HG02981 (cell line): ENCODE data around the gene IQCN.

Experiments used
- ATAC-seq: cut with Tn5 transposase; IDR thresholded peaks from one replicate; pipeline ENCODE4 v1.9.1; 2021; ENCODE audit warnings: mild to moderate bottlenecking, moderate library complexity; ENCODE audit not compliant: unreplicated experiment

The IQCN gene

DNA sequence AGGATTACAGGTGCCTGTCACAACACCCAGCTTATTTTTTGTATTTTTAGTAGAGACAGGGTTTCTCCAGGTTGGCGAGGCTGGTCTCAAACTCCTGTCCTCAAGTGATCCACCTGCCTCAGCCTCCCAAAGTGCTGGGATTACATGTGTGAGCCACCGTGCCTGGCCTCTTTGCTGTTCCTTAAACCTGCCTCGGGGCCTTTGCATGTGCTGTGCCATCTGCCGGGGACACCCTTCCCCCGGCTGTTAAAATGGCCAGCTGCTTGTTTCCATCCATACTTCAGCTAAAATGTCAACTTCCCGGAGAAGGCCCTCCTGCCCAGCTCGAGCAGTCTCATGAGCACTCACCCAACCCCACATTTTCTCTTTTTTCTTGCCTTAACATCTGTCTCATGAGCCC, 29.0 kb downstream of the IQCN start:
- no peak for ATAC-seq

- ATAC-seq, result no peak
Measured at GRCh38 chr19:18239303-18239702, 34.9 kb downstream of the IQCN start.

GRCh38 chr19:18234194-18234593, 40.1 kb downstream of the IQCN start:
- ATAC-seq, result no peak

DNA sequence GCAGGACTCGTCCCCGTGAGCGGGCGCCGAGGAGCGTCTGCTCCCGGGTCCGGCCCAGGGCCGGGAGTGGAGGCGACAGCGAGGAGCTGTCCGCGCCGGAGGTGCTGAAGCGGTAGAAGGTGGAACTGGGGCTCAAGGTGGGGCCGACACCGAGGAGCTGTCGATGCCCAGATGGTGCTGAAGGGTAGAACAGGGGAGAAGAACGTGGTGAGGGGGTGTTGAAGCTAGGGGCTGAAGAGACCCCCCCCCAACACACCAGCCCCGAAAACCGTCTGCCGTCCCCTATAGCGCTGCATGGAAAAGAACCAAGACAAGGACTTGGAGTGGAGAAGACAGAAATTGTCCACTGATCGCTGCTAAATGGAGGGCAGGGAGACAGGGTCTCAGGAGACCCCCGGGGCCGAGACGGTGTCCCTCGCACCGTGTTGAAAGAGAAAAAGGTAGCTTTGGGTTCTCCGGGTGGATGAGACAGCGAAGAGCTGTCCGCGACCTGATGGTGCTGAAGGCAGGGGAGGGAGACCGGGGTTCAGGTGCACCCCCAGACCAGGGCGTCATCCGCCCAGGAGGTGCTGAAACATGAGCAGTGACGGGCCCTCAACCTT, 40.9 kb downstream of the IQCN start:
- no peak for ATAC-seq

DNA sequence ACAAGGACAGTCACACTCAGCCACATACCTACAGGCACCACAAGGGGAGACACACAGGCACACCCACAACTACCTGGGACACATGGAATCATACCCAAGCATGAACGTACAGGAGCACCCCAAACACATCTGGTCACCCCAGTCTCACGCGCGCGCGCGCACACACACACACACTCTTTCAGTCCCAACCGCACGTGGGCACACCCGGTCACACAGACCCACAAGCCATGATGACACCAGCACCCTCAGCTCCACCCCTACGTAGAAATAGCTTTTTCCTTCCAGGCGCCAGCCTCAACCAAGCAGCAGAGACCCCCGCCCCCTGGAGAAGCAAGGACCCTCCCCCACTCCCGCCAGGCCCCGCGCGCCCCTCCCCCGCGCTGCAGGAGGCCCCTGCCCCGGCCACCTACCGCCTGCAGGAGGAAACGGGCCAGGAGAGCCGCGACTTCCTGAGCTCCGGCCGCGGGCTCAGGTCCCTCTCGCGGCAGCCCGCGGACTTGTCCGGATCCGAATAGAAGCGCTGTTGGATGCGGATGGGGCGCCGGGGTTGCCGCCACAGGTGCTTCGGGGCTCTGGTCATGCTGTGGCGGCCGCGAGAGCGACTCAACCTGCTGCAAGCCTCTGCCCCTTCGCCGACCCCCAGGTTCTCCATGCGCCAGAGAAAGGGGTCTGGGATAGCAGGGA, 41.6 kb downstream of the IQCN start:
- ATAC-seq, result no peak

GRCh38 chr19:18231775-18232174, 42.5 kb downstream of the IQCN start:
- ATAC-seq, result no peak

DNA sequence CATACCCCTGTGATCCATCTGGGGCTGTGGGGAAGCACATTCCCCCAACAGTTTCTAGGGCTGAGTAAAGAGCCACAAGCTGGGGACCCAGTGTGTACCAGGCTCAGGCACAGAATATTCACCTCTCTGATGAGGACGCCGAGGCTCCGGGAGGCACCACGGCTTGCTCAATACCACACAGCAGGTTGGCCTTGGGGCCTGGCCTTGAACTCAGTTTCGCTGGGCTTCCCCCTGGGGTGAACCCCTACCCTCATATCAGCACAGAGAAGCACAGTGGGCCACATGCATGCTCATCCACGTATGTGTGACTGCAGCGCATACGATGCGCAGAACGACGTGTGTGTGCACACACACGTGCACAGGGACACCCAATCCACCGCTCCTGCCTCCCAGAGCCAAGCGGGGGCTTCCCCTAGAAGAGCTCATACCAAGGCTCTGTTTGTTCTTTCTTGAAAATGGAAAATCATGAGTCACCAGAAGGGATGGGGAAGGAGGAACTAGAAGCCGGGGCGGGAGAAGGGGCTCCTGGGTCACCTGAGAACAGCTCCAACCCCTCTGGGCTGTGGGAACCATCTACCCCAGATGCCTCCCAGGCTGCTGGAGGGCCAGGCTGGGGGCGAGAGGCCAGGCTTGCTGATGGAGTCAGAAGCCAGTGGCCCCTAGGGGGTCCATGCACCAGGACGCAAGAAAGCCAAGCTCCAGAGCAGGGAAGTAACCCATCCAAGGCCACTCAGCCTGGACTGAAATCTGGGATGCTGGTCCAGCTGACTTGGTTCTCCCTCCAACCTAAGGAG, 43.1 kb downstream of the IQCN start:
- ATAC-seq, result no peak

- ATAC-seq, result no peak
Measured at GRCh38 chr19:18229915-18230314, 44.3 kb downstream of the IQCN start.

GRCh38 chr19:18229474-18229873, 44.8 kb downstream of the IQCN start:
- no peak for ATAC-seq

- no peak for ATAC-seq
Measured at GRCh38 chr19:18227781-18228271, 46.4 kb downstream of the IQCN start.

DNA sequence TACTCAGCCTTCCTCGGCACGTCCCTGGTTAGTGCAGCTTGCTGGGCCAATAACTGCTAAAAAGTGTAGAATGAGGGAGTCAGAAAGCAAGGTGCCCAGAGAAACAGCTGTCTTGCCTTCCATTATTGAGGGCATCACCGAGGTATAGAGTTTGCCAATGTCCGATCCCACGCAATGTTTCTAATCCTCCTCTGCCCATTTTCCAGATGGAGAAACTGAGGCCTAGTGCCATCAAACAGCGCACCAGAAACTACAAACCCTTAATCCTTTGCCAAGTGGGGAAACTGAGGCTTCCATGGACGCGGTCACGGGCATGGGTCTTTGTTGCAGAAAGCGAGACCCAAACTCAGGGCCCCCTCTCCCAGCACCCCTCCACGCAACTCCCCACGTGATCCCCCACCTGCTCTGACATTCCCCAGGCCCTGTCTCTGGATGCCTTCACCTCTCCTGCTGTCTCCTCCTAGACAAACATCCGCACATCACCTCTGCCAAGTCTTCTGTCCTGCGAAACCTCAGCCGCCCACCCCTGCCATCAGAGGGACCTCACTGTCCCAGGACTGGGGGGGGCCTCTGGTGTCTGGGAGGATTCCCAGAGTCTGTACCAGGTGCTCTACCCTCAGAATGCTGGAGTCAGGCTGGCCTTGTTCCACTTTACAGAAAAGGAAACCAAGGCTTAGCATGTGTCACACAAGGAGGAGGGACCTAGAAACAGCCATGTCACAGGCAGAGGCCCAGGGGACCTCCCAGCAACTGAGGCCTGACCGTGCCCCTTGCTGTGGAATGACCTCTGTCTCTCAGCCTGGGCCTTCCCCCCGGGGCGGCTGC, 47.1 kb downstream of the IQCN start:
- ATAC-seq, result no peak

GRCh38 chr19:18225702-18226468, 48.4 kb downstream of the IQCN start, which contains the start of gene PDE4C:
TSS of gene PDE4C (minus strand) at chr19:18226438. CDS start at chr19:18226415, 23 bp downstream.
- no peak for ATAC-seq

- no peak for ATAC-seq
Measured at GRCh38 chr19:18225355-18225701, 48.9 kb downstream of the IQCN start.

- ATAC-seq, result peak; percentile 87
Measured at GRCh38 chr19:18224525-18225354, 49.5 kb downstream of the IQCN start.

DNA sequence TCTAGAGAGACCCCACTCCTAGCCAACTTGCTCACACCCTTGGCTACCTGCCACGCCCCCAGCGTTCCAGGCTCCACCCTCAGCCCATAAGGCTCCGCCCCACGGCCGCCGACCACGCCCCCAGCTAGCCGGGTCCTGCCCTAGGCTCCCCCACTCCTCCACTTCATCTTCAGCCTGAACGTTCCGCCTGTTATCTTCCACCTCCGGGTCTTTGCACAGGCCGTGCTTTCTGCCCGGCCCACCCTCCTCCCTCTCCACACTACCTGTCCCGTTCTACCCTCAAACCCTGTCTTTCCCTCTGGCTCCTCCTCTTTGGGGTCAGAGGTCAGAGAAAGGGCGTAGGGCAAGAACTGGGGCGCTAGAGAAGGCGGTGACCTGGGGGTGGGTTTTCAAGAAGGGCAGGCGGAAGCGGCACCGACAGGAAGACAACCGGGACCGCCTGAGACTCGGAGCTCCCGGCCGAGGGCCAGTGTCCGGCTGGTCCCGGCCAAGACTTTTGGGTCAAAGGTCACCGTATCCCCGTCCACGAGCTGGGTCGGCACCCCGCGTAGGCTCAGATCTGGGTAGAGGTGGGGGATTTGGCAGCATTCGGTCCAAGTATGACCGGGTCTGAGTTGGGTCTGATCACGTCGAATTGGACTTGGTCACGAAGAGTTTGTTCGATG, 50.3 kb downstream of the IQCN start:
- no peak for ATAC-seq

- ATAC-seq, result no peak
Measured at GRCh38 chr19:18221815-18222725, 52.2 kb downstream of the IQCN start.

DNA sequence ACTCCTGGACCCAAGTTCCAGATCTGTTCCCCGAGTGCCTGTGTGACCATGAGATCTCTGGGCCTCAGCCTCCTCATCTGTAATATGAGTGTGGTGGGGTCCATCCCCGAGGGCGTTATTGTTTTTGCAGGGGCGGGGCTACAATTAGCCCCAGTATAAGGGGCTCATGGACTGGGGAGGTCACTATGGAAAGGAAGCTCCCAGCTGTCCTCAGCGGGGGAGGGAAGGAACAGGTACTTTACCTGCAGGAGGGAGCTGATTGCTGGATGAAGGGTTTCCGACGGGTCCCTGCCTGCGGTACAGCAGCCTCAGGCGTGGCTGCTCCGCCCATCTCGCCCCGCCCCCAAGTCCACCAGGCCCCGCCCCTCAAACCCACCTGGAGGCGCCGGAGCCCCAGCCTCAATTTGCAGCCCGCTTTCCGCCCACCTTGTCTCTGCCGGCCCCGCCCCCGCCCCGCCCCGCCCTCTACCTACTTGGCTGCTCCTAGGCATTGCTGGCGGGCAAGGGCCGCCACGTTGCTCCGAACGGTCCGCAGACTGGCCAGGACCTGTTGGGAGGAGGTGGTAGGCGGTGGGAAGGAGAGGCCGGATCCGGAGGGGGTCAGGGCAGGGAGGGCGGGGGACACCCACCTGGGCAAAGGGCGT, 53.5 kb downstream of the IQCN start:
- ATAC-seq, result no peak
